Parathyroid adenoma (tissue), 2 donors: ENCODE results near the gene DOK7.
A peak's percentile ranks its signal among the peaks of the same experiment; 100 is the strongest.

Source experiments
- H2AFZ ChIP-seq: fragments of 300-600 bp; sonication (generic); one replicate; pipeline ENCODE4 v1.7.0; 2017; ENCODE audit warnings: antibody characterized with exemption, mild to moderate bottlenecking
- H3K27ac ChIP-seq: fragments of 300-600 bp; sonication (generic); one replicate; pipeline ENCODE4 v1.7.0; 2017
- H3K27me3 ChIP-seq: fragments of 300-600 bp; sonication (generic); one replicate; pipeline ENCODE4 v1.7.0; 2017; ENCODE audit warnings: low read length; ENCODE audit not compliant: control insufficient read depth, insufficient read depth
- H3K36me3 ChIP-seq: fragments of 300-600 bp; sonication (generic); one replicate; pipeline ENCODE4 v1.7.0; 2017; ENCODE audit warnings: low read length; ENCODE audit not compliant: control insufficient read depth, insufficient read depth
- H3K4me1 ChIP-seq: fragments of 300-600 bp; sonication (generic); one replicate; pipeline ENCODE4 v1.7.0; 2017; ENCODE audit warnings: control low read depth
- H3K4me2 ChIP-seq: fragments of 300-600 bp; sonication (generic); one replicate; pipeline ENCODE4 v1.7.0; 2017; ENCODE audit warnings: low read length
- H3K4me3 ChIP-seq: fragments of 300-600 bp; sonication (generic); one replicate; pipeline ENCODE4 v1.7.0; 2017; ENCODE audit warnings: low read depth, low read length
- H3K79me2 ChIP-seq: fragments of 300-600 bp; sonication (generic); one replicate; pipeline ENCODE4 v1.7.0; 2017; ENCODE audit warnings: control low read depth
- H3K9ac ChIP-seq: fragments of 300-600 bp; sonication (generic); one replicate; pipeline ENCODE4 v1.7.0; 2017; ENCODE audit warnings: mild to moderate bottlenecking
- H3K9me3 ChIP-seq: fragments of 300-600 bp; sonication (generic); one replicate; pipeline ENCODE4 v1.7.0; 2017; ENCODE audit warnings: low read length; ENCODE audit not compliant: control insufficient read depth
- TF ChIP-seq, protein P1 (sequence below): fragments of 300-600 bp; sonication (generic); IDR thresholded peaks from one replicate; pipeline ENCODE4 v1.7.0; 2017; ENCODE audit warnings: antibody characterized with exemption, mild to moderate bottlenecking
- donor health status: primary hyperparathyroidism.

DOK7 gene

DNA sequence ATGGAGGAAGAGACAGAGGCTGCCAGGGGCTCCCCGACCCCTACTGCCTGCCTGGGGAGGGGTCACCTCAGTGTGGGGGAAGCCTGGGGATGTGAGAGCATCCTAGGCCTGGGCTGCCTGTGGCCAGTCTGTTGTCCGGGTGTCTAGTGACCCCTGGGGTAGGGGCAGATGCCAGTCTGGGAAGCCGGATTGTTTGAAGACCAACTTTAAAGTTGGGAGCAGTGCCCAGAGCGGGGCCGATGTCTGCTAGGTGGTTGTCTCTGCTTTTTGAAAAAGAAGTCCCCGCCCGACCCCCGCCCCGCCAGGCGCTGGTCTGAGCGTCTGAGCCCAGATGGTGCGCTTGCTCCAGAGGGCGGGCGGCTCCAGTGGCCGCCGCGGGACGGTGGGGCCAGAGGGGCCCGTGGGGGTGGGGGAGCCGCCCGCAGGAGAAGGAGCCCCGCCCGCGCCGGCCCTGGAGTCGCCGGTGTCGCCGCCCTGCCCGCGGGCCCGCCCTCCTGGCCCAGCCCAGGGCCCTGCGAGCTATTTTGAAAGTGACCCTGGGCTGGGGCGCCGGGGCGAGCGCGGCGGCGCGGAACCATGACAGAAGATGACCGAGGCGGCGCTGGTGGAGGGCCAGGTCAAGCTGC is at the start of gene DOK7:
Gene DOK7, plus strand, starts transcription at position 517 of the 626 bp plus-strand sequence. Its CDS starts 70 bp downstream, at position 587.
- Histone ChIP-seq H3K27me3 (no peaks in the 10 kb centered on the region), H3K36me3 (no peaks in the 10 kb centered on the region), H3K79me2 (no peaks in the 10 kb centered on the region), H3K4me1 (no peaks in the 10 kb centered on the region), H3K4me2 (peak within 1 kb of the TSS; percentile 47), H2AFZ (peak within 1 kb of the TSS; percentile 33), H3K27ac (no peak within 1 kb of the TSS), H3K9me3 (no peaks in the 10 kb centered on the region), H3K4me3 (peak within 1 kb of the TSS; percentile 16), H3K9ac (no peak within 1 kb of the TSS)
- TF ChIP-seq, protein P1, sequence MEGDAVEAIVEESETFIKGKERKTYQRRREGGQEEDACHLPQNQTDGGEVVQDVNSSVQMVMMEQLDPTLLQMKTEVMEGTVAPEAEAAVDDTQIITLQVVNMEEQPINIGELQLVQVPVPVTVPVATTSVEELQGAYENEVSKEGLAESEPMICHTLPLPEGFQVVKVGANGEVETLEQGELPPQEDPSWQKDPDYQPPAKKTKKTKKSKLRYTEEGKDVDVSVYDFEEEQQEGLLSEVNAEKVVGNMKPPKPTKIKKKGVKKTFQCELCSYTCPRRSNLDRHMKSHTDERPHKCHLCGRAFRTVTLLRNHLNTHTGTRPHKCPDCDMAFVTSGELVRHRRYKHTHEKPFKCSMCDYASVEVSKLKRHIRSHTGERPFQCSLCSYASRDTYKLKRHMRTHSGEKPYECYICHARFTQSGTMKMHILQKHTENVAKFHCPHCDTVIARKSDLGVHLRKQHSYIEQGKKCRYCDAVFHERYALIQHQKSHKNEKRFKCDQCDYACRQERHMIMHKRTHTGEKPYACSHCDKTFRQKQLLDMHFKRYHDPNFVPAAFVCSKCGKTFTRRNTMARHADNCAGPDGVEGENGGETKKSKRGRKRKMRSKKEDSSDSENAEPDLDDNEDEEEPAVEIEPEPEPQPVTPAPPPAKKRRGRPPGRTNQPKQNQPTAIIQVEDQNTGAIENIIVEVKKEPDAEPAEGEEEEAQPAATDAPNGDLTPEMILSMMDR = no peak

DNA sequence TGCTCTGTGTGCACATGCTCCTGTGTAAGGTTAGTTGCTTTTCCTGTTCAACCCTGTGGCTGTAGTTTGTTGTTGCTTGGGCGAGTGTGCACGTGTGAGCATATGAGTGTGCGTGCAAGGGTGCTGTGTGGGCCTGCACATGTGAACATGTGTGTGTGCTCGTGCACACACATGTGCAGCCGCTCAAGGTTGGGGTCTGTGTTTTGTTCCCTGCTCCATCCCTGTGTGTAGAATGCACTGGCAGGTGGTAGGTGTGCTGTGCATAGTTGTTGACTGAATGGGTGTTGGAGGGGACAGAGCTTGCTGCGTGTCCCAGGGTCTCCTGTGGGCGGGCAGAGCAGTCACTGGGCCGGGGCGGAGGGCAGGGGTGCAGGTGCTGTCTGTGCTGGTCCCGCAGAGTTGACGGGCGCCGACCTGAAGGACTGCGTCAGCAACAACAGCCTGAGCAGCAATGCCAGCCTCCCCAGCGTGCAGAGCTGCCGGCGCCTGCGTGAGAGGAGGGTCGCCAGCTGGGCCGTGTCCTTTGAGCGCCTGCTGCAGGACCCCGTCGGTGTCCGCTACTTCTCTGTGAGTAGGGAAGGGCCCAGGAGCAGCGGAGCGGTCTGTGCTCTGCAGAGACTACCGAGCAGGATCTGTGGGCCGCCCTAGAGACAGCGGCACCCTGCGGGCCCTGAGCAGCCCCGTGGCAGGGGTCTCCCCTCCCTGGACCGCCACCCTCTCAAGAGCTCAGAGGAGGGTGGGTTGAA is 49.3 kb upstream of the DOK7 start:
- H3K9ac ChIP-seq = no peak overlapping the region
- H3K79me2 ChIP-seq = no peaks in the 10 kb centered on the region
- no peaks in the 10 kb centered on the region for H3K27me3 ChIP-seq
- no peaks in the 10 kb centered on the region for H3K4me1 ChIP-seq
- no peak overlapping the region for H3K4me3 ChIP-seq
- no peak overlapping the region for H3K27ac ChIP-seq
- TF ChIP-seq, protein P1 = no peak
- no peaks in the 10 kb centered on the region for H3K9me3 ChIP-seq
- H2AFZ ChIP-seq = no peak overlapping the region
- no peak overlapping the region for H3K4me2 ChIP-seq
- H3K36me3 ChIP-seq = no peaks in the 10 kb centered on the region

GRCh38 chr4:3414421-3415279 is 48.5 kb upstream of the DOK7 start:
- Histone ChIP-seq H3K27ac (no peak overlapping the region), H2AFZ (no peak overlapping the region), H3K4me1 (no peaks in the 10 kb centered on the region), H3K36me3 (no peaks in the 10 kb centered on the region), H3K4me2 (no peak overlapping the region), H3K79me2 (no peaks in the 10 kb centered on the region), H3K9ac (no peak overlapping the region), H3K27me3 (no peaks in the 10 kb centered on the region), H3K4me3 (no peak overlapping the region), H3K9me3 (no peaks in the 10 kb centered on the region)
- TF ChIP-seq, protein P1 = no peak

- H3K9me3 ChIP-seq = no peaks in the 10 kb centered on the region
- TF ChIP-seq, protein P1 = no peak
These were observed 47.5 kb upstream of the DOK7 start for GRCh38 chr4:3415471-3416141.

More at GRCh38 chr4:3415471-3416141, 47.5 kb upstream of the DOK7 start:
- Histone ChIP-seq H3K27me3 (no peaks in the 10 kb centered on the region), H2AFZ (no peak overlapping the region), H3K9ac (no peak overlapping the region), H3K4me3 (no peak overlapping the region), H3K79me2 (no peaks in the 10 kb centered on the region), H3K4me2 (no peak overlapping the region), H3K36me3 (no peaks in the 10 kb centered on the region), H3K27ac (no peak overlapping the region), H3K4me1 (no peaks in the 10 kb centered on the region)
